HG03378 (cell line): ENCODE results near the gene PTPRB.

Source experiments
- ATAC-seq: cut with Tn5 transposase; IDR thresholded peaks from one replicate; pipeline ENCODE4 v1.9.1; 2021; ENCODE audit warnings: mild to moderate bottlenecking, moderate library complexity; ENCODE audit not compliant: unreplicated experiment

The PTPRB gene

GRCh38 chr12:70637303-70638085, at the start of gene PTPRB:
PTPRB (minus strand) TSS chr12:70637429; CDS start chr12:70637395, 34 bp downstream.
- no peak for ATAC-seq

- no peak for ATAC-seq
These were observed 49.7 kb upstream of the PTPRB start for GRCh38 chr12:70686907-70687306.

GRCh38 chr12:70686299-70686698, 49.1 kb upstream of the PTPRB start:
- ATAC-seq, result no peak

- ATAC-seq, result no peak
These were observed 46.7 kb upstream of the PTPRB start for GRCh38 chr12:70683976-70684375.

GRCh38 chr12:70671698-70672097, 34.5 kb upstream of the PTPRB start:
- ATAC-seq, result no peak

- ATAC-seq, result no peak
These were observed 33.7 kb upstream of the PTPRB start for GRCh38 chr12:70670948-70671347.

- no peak for ATAC-seq
These were observed 30.0 kb upstream of the PTPRB start for GRCh38 chr12:70667253-70667652.

GRCh38 chr12:70666364-70666763, 29.1 kb upstream of the PTPRB start:
- no peak for ATAC-seq

- ATAC-seq, result no peak
These were observed 27.2 kb upstream of the PTPRB start for GRCh38 chr12:70664465-70664881.

- ATAC-seq, result no peak
These were observed 26.6 kb upstream of the PTPRB start for GRCh38 chr12:70663838-70664237.

GRCh38 chr12:70661466-70662161, 24.4 kb upstream of the PTPRB start:
- no peak for ATAC-seq

- no peak for ATAC-seq
These were observed 23.5 kb upstream of the PTPRB start for GRCh38 chr12:70660620-70661219.

GRCh38 chr12:70660002-70660604, 22.9 kb upstream of the PTPRB start:
- no peak for ATAC-seq

GRCh38 chr12:70659077-70659606, 21.9 kb upstream of the PTPRB start:
- no peak for ATAC-seq

- no peak for ATAC-seq
These were observed 20.5 kb upstream of the PTPRB start for GRCh38 chr12:70657616-70658286.

GRCh38 chr12:70652451-70652850, 15.2 kb upstream of the PTPRB start:
- ATAC-seq, result no peak

- no peak for ATAC-seq
These were observed 11.6 kb upstream of the PTPRB start for GRCh38 chr12:70648831-70649230.

GRCh38 chr12:70648191-70648590, 11.0 kb upstream of the PTPRB start:
- ATAC-seq, result no peak

- ATAC-seq, result no peak
These were observed 9.6 kb upstream of the PTPRB start for GRCh38 chr12:70646850-70647249.

- ATAC-seq, result peak; percentile 87
These were observed 8.5 kb upstream of the PTPRB start for GRCh38 chr12:70645494-70646317.
